GM12878 (cell line): ENCODE results near the gene ANKRD11.

ENCODE experiments used
- CBX3 ChIP-seq: fragments of 200-600 bp; sonication (generic); IDR thresholded peaks from 2 replicates; pipeline ENCODE4 v1.6.1; 2016; ENCODE audit warnings: low read depth, borderline replicate concordance
- CTCF ChIP-seq, 3 experiments: IDR thresholded peaks in 2 of 3; conservative IDR thresholded peaks in 1 of 3; 2 replicates each; pipeline ENCODE4 v1.5.1; 2011; ENCODE audit warnings: low read depth in 3 of 3, low read length in 3 of 3, mild to moderate bottlenecking in 3 of 3, control low read depth in 2 of 3, moderate library complexity in 2 of 3, inconsistent platforms in 1 of 3, mixed read lengths in 1 of 3; ENCODE audit not compliant: control insufficient read depth in 2 of 3, insufficient read depth in 1 of 3; ENCODE audit errors: extremely low read depth in 1 of 3
- FOS ChIP-seq: IDR thresholded peaks from 3 replicates; pipeline ENCODE4 v1.6.1; 2011; ENCODE audit warnings: borderline replicate concordance; ENCODE audit not compliant: insufficient read length; ENCODE audit errors: extremely low read depth
- KDM1A ChIP-seq: fragments of 200-600 bp; sonication (generic); IDR thresholded peaks from 2 replicates; pipeline ENCODE4 v1.6.1; 2016; ENCODE audit warnings: borderline replicate concordance
- MEF2A ChIP-seq: IDR thresholded peaks from 2 replicates; pipeline ENCODE4 v1.6.1; 2011; ENCODE audit warnings: low read depth, mild to moderate bottlenecking, low read length, moderate library complexity; ENCODE audit not compliant: insufficient read depth
- NFYB ChIP-seq: IDR thresholded peaks from 2 replicates; pipeline ENCODE4 v1.6.1; 2011; ENCODE audit warnings: low read depth, mild to moderate bottlenecking, low read length, improper control_type of control experiment, moderate library complexity; ENCODE audit not compliant: insufficient read depth
- NKRF ChIP-seq: fragments of 450-650 bp; conservative IDR thresholded peaks from 2 replicates; pipeline ENCODE4 v1.6.1; 2017; ENCODE audit warnings: mild to moderate bottlenecking, moderate library complexity
- REST ChIP-seq: IDR thresholded peaks from 2 replicates; pipeline ENCODE4 v1.6.1; 2012; ENCODE audit warnings: mild to moderate bottlenecking, low read depth, low read length
- SP1 ChIP-seq: IDR thresholded peaks from one replicate; pipeline ENCODE4 v1.6.1; 2011; ENCODE audit warnings: low read depth, low read length
- TAF1 ChIP-seq: IDR thresholded peaks from 2 replicates; pipeline ENCODE4 v1.6.1; 2011; ENCODE audit warnings: mild to moderate bottlenecking, low read depth, low read length, borderline replicate concordance
- TCF12 ChIP-seq: IDR thresholded peaks from 2 replicates; pipeline ENCODE4 v1.6.1; 2011; ENCODE audit warnings: low read depth, mild to moderate bottlenecking, low read length

GRCh38 chr16:89237733-89238132 lies 252.6 kb downstream of the ANKRD11 start:
- TF ChIP-seq NFYB (no peak), MEF2A (no peak), SP1 (no peak), TCF12 (no peak), CBX3 (no peak), KDM1A (no peak), TAF1 (no peak), FOS (no peak), REST (no peak), CTCF (IDR thresholded peaks at IDR 0.05 in 2 of 3, conservative IDR thresholded peaks at IDR 0.05 in 1 of 3; ENCODE audit: control insufficient read depth in 2 of 3, extremely low read depth in 1 of 3, insufficient read depth in 1 of 3, low read depth in 3 of 3, low read length in 3 of 3) (no peak), NKRF (no peak)
